GM18517 (cell line): ENCODE results near the gene CDX1.

ENCODE experiments used
- ATAC-seq: cut with Tn5 transposase; IDR thresholded peaks from one replicate; pipeline ENCODE4 v1.9.1; 2021; ENCODE audit warnings: mild to moderate bottlenecking, moderate library complexity; ENCODE audit not compliant: unreplicated experiment

The CDX1 gene

GRCh38 chr5:150161242-150162141, 5.1 kb upstream of the CDX1 start:
- peak; percentile 71 for ATAC-seq

GRCh38 chr5:150162142-150162513, 4.5 kb upstream of the CDX1 start:
- no peak for ATAC-seq

GRCh38 chr5:150163035-150163434, 3.5 kb upstream of the CDX1 start:
- ATAC-seq, result no peak

- no peak for ATAC-seq
Observed at GRCh38 chr5:150163547-150164059, 3.0 kb upstream of the CDX1 start.

- ATAC-seq, result no peak
Observed at GRCh38 chr5:150164211-150164980, 2.2 kb upstream of the CDX1 start.

GRCh38 chr5:150166037-150166649, 435 bp upstream of the CDX1 start:
- no peak for ATAC-seq

- no peak for ATAC-seq
Observed at GRCh38 chr5:150167512-150167850, 903 bp downstream of the CDX1 start.

GRCh38 chr5:150167908-150168307, 1.3 kb downstream of the CDX1 start:
- no peak for ATAC-seq

GRCh38 chr5:150168864-150169263, 2.3 kb downstream of the CDX1 start:
- no peak for ATAC-seq

GRCh38 chr5:150172145-150172544, 5.6 kb downstream of the CDX1 start:
- no peak for ATAC-seq

GRCh38 chr5:150172556-150172955, 6.0 kb downstream of the CDX1 start:
- ATAC-seq, result no peak

GRCh38 chr5:150173161-150173560, 6.6 kb downstream of the CDX1 start:
- no peak for ATAC-seq

- ATAC-seq, result no peak
Observed at GRCh38 chr5:150174285-150174684, 7.7 kb downstream of the CDX1 start.

- no peak for ATAC-seq
Observed at GRCh38 chr5:150175076-150175475, 8.5 kb downstream of the CDX1 start.

GRCh38 chr5:150175536-150175935, 9.0 kb downstream of the CDX1 start:
- no peak for ATAC-seq

- ATAC-seq, result no peak
Observed at GRCh38 chr5:150176745-150177477, 10.3 kb downstream of the CDX1 start.

GRCh38 chr5:150177721-150178120, 11.1 kb downstream of the CDX1 start:
- ATAC-seq, result no peak

- no peak for ATAC-seq
Observed at GRCh38 chr5:150178262-150178661, 11.7 kb downstream of the CDX1 start.

GRCh38 chr5:150179019-150179620, 12.5 kb downstream of the CDX1 start:
- ATAC-seq, result no peak

- ATAC-seq, result no peak
Observed at GRCh38 chr5:150180241-150181026, 13.9 kb downstream of the CDX1 start.
